Astrocyte (in vitro differentiated cells and primary cell): ENCODE results near the gene PELI3.

Source experiments
- EZH2 ChIP-seq: IDR thresholded peaks from 2 replicates; pipeline ENCODE4 v1.6.1; 2012; ENCODE audit warnings: mild to moderate bottlenecking, low read length, inconsistent platforms; ENCODE audit not compliant: insufficient read depth
- TF ChIP-seq, protein P1 (sequence below): IDR thresholded peaks from 2 replicates; pipeline ENCODE4 v1.5.1; 2011; ENCODE audit warnings: low read depth, mild to moderate bottlenecking, inconsistent platforms, low read length, moderate library complexity; ENCODE audit not compliant: insufficient read depth

DNA sequence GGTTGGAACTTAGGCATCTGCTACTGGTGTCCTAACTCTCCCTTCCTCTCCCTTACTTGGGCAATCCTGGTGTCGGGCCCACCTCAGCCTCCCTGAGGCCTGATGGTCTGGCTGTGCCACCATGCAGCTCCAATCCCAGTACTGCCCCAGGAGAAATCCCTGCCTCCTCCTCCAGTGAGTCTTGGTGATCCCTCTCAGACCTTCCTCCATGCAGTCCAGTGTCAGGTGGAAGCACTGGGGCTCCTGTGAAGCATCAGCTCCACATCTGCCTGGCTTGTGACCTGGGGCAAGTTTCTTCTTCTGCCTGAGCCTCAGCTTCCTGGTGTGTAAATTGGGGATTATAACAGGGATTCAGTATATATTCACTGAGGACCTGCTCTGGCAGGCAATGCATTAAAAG is 1.8 kb upstream of the PELI3 start:
- TF ChIP-seq, protein P1, sequence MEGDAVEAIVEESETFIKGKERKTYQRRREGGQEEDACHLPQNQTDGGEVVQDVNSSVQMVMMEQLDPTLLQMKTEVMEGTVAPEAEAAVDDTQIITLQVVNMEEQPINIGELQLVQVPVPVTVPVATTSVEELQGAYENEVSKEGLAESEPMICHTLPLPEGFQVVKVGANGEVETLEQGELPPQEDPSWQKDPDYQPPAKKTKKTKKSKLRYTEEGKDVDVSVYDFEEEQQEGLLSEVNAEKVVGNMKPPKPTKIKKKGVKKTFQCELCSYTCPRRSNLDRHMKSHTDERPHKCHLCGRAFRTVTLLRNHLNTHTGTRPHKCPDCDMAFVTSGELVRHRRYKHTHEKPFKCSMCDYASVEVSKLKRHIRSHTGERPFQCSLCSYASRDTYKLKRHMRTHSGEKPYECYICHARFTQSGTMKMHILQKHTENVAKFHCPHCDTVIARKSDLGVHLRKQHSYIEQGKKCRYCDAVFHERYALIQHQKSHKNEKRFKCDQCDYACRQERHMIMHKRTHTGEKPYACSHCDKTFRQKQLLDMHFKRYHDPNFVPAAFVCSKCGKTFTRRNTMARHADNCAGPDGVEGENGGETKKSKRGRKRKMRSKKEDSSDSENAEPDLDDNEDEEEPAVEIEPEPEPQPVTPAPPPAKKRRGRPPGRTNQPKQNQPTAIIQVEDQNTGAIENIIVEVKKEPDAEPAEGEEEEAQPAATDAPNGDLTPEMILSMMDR: no peak
- TF ChIP-seq EZH2: no peak
